Activated naive CD4-positive, alpha-beta T cell treated with Interleukin-2 at 50 U/mL for 16 hours (primary cell): ENCODE results near the gene PDCD11.
"Not testable (repeated sequence)": the region's sequence is repeated elsewhere in the genome, so short reads cannot be mapped to it uniquely, and the experiment has no call there.

Source experiments
- DNase-seq: peaks from one replicate; pipeline ENCODE4 v3.0.0-alpha.2; 2020

PDCD11 gene

DNA sequence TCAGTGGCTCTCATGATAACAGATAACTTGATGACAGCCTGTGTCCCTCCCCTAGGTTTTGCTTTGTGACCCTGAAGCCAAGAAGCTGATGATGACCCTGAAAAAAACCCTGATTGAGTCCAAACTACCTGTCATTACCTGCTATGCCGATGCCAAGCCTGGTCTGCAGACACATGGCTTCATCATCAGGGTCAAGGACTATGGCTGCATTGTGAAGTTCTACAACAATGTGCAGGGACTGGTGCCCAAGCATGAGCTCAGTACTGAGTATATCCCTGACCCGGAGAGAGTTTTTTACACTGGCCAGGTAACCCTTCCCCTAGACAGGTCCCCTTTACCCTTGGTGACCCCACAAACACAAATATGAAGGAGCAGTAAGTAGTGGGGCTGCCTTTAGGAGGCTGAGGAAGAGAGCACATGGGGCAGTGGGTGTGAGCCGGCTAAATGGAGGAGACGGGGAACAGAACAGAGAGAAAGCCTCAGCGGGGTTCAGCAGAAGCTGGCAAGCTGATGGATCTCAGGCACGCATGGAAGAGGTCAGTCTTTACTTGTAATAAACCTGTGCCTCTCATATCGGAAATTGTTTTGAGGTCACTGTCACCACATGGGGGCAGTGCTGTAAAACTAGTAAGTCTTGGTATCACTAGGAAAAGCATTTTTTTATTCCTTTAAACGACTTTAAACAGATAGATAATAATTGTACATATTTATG lies 20.2 kb downstream of the PDCD11 start:
- peak; percentile 43 for DNase-seq

DNA sequence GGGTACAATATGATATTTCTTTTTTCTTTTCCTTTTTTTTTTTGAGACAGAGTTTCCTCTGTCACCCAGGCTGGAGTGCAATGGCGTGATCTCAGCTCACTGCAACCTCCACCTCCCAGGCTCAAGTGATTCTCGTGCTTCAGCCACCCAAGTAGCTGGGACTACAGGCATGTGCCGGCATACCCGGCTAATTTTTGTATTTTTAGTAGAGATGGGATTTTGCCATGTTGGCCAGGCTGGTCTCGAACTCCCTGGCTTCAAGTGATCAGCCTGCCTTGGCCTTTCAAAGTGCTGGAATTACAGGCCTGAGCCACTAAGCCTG lies 20.7 kb downstream of the PDCD11 start:
- DNase-seq, result not testable (repeated sequence)

DNA sequence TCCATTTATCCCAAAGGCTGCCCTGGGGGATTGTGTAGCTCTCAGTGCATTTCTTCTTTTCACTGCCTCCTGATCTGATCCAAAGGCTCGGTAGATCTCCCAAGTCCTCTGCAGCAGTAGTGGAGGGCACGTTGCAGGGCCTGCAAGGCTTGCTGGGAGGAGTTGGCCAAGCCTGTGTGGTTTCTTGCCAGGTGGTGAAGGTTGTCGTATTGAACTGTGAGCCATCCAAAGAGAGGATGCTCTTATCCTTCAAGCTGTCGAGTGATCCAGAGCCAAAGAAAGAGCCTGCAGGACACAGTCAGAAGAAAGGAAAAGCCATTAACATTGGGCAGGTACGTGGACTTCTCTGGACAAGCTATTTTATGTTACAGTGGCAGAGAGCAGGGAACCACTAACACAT lies 21.2 kb downstream of the PDCD11 start:
- no peak for DNase-seq

DNA sequence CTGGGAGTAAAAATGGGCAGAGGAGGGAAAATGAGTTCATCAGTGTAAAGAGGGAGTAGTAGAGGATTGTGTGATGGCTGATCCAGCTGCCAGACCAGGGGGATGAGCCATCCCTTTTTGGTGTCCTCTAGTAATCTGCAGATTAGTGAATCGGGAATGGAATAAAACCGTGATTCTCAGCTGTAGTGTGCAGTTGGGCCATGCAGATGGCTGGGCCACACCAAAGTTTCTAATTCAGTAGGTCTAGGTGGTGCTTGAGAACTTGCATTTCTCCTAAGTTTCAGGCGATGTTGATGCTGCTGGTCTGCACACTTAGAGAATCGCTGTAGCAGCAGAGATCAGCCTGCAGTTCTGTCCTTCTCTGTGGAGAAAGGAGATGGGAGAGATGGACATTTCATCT lies 22.7 kb downstream of the PDCD11 start:
- DNase-seq, result no peak

DNA sequence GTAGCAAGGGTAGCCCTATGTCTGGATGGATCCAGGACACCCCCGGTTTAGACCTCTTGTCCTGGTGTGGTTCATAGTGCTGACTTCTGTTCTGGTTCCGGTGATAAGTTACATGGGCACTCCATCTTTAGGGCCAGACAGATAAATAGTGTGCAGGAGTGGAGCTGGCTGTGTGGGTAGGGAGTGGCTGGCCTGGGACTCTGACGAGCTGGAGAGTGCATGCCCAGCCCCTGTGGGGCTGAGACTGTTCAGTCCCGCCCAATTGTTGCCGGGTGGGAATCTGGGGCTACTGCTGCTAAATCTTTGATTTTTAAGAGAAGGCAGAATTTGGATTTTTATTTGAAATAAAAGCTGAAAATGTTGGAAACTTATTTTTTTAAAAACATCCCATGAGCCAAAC lies 27.3 kb downstream of the PDCD11 start:
- no peak for DNase-seq

DNA sequence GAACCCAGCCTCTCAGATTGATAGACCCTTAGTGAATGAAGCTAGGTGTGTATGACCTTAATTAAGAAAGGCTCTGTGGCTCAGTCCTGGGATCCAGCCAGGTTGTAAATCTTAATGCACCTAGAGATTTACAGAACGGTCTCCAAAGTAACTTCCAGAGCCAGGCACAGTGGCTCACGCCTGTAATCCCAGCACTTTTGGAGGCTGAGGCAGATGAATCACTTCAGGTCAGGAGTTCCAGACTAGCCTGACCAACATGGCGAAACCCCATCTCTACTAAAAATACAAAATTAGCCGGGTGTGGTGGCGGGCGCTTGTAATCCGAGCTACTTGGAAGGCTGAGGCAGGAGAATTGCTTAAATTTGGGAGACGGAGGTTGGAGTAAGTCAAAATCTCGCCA lies 31.4 kb downstream of the PDCD11 start:
- no peak for DNase-seq

DNA sequence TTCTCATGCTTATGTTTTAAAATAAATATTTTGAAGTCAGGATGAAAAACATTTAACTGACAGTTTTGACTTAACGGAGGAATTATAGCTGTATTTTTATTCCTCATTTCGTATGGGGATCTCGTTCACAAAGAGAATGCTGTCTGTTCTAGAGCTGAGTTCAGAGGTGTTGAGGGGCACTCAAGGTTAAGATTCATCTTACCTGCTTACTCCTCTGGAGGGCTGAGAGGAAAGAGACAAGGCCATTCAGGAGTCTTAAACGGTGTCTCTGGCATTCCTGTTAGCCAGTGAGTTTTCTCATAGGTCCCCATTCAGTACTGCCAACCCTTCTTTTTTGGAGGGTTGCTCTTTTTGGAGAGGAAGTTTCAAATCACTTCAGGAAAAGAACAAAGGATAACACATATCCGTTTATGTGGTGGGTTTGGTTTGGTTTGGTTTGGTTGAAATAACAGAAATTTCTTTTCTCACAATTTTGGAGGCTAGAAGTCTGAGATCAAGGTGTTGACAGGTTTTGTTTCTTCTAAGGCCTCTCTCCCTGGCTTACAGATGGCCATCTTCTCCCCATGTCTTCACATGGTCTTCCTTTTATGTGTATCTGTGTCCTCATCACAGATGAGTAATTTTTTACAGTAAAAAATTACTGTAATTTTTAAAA lies 32.7 kb downstream of the PDCD11 start:
- no peak for DNase-seq

DNA sequence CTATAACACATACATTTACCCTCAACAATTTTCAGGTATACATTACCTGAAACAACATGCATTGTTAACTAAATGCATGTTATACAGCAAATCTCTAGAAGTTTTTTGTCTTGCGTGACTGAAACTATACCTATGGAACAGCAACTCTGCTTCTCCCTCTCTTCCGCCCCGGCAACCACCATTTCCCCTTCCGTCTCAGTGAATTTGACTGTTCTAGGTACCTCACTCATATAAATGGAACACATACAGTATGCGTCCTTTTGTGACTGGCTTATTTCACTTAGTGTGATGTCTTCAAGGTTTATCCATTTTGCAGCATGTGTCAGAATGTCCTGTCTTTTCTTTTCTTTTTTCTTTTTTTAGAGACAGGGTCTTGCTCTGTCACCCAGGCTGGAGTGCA lies 33.2 kb downstream of the PDCD11 start:
- no peak for DNase-seq

DNA sequence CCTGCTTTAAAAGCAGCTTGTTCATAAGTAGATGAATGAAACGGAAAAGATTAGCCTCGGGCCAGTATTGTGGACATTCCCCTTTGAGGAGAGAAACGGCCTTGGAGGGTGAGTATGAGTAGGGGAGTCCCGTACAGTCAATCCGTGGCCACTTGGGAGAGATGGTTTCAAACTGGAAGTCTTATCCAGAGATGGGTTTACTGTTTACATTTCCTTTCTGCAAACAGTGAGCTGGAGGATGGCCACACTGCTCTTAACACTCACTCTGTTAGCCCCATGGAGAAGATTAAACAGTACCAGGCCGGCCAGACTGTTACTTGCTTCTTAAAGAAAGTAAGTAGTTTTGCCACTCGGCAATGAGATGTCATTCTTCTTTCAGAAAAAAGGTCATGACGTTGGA lies 35.5 kb downstream of the PDCD11 start:
- no peak for DNase-seq

DNA sequence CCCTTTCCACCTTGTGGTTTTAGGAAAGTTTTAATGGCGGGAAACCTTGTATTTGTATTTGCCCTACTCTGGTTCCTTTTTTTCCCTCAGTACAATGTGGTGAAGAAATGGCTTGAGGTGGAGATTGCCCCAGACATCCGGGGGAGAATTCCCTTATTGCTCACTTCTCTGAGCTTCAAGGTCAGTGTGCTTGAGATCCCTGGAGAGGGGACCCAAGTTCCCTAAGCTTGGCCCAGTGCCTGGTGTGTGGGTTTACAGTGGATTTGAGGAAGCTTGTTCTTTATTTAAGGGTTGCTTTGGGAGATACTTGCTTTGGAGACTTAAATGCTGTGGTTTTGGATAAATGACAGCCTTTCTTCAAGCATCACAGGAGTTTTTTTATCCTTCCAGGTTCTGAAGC lies 37.4 kb downstream of the PDCD11 start:
- DNase-seq, result no peak

DNA sequence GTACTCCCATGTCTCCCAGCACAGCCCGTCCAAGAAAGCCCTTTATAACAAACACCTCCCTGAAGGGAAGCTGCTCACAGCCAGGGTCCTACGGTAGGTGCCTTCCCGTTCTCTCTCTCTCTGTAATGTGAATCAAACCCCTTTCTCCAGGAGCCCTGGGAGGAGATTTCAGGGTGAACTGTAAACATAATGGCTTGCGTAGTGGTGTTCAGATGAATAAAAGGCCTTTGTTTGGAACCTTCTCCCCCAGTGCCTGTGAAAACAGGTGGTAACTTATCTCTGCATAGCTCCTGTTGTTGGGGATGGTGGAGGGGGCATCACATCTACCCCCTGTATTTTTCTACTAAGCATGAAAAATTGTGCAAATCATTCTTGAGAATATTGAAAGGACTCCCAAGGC lies 43.4 kb downstream of the PDCD11 start:
- DNase-seq, result no peak

DNA sequence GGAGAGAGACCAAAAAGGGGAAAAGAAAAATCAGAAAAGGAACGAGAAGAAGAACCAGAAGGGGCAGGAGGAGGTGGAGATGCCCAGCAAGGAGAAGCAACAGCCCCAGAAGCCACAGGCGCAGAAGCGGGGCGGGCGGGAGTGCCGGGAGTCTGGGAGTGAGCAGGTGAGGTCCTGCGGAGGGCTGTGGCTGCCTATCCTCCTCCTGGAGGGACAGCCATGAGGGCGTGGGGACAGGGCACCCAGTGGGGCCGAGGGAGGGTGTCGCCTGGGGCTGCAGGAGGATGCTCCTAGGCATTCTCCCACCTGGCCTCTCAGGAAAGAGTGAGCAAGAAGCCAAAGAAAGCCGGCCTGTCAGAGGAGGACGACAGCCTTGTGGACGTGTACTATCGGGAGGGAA lies 44.0 kb downstream of the PDCD11 start:
- no peak for DNase-seq

DNA sequence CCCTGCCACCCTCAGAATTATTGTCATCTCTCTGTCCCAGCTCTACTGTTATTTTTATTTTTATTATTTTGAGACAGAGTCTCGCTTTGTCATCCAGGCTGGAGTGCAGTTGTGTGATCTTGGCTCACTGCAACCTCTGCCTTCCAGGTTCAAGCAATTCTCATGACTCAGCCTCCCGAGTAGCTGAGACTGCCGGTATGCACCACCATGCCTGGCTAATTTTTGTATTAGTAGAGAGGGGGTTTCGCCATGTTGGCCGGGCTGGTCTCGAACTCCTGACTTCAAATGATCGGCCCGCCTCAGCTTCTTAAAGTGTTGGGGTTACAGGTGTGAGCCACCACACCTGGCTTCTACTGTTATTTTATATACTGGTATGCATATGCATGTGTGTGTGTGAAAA lies 44.8 kb downstream of the PDCD11 start:
- DNase-seq, result no peak

DNA sequence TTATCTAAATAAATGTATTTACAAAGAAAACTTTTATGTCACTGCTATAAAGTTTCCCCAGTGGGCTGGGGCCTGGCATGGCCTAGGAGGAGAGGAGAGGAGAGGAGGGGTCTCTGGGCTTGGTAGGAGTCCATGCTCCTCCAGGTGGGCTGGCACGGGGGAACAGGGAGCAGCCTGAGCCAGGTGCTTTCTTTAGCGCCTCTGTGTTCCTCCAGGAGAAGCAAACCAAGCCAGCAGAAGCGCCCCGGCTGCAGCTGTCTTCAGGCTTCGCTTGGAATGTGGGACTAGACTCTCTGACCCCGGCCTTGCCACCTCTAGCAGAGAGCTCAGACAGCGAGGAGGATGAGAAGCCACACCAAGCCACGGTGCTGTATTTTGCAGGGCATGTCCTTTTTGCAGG lies 45.2 kb downstream of the PDCD11 start:
- no peak for DNase-seq

DNA sequence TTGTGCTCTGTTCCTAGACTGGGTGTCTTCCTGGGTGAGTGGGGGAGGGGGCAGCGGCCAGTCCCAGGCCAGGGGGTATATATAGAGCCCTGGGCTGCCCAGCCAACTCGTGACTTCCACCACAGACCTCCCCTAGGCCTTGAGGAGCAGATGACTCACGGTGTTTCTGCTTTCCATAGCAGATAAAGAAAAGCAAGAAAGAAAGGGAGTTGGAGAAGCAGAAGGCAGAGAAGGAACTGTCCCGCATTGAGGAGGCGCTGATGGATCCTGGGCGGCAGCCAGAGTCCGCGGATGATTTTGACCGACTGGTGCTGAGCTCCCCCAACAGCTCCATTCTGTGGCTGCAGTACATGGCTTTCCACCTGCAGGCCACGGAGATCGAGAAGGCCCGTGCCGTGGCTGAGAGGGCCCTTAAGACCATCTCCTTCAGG lies 45.6 kb downstream of the PDCD11 start:
- no peak for DNase-seq

DNA sequence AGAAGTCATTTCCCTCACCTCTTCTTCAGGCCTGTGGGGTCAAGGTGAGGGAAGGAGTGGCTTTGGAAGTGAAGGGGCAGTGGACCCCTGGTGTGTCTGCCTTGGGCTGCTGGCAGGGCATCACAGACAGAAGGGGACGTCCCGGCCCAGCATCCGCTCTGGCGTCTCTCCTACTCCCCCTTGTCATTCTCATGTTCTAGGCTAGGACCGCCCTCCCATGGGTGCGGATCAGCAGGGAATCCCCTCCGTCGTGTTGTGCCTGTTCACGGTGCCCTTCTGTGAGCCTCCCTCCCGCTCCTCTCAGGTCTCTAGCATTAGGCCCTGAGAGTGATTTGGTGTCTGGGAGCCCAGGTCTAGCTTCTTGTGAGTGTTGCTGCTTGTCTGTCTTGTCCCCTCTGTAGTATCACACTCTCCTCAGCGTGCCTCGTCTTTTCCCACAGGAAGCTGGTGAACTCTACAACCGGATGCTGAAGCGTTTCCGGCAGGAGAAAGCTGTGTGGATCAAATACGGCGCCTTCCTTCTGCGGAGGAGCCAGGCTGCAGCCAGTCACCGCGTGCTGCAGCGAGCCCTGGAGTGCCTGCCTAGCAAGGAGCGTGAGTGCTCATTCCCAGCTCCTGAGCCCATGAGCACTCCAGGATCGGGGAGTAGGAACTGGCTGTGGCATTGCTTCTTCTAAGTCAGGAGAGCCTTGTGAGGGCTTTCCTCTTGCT lies 47.2 kb downstream of the PDCD11 start:
- DNase-seq, result no peak

DNA sequence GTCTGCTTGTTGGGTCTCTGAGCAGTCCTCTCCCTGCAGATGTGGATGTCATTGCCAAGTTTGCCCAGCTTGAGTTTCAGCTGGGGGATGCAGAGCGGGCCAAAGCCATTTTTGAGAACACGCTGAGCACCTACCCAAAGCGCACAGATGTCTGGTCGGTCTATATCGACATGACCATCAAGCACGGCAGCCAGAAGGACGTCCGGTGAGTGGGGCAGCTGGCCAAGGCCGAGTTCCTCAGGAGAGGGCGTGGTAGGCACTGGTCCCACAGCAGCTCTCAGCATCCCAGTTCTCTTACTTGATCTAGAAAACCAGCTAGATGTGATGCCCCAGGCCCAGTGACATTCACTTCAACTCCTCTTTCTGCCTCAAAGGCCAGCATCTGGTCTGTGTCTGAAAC lies 48.1 kb downstream of the PDCD11 start:
- DNase-seq, result no peak

DNA sequence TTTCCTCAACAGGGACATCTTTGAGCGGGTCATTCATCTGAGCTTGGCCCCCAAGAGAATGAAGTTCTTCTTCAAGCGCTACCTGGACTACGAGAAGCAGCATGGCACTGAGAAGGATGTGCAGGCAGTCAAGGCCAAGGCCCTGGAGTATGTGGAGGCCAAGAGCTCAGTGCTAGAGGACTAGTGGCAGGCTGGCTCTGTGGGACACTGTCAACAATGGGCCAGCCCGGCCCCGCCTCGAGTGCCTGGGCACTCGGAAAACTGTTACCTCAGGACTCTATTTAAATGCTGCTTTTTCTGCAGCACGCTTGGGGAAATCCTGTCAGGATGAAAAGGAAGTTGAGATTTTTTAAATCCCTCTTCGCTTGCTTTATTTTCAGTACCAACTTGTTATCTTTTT lies 48.9 kb downstream of the PDCD11 start:
- DNase-seq, result no peak

DNA sequence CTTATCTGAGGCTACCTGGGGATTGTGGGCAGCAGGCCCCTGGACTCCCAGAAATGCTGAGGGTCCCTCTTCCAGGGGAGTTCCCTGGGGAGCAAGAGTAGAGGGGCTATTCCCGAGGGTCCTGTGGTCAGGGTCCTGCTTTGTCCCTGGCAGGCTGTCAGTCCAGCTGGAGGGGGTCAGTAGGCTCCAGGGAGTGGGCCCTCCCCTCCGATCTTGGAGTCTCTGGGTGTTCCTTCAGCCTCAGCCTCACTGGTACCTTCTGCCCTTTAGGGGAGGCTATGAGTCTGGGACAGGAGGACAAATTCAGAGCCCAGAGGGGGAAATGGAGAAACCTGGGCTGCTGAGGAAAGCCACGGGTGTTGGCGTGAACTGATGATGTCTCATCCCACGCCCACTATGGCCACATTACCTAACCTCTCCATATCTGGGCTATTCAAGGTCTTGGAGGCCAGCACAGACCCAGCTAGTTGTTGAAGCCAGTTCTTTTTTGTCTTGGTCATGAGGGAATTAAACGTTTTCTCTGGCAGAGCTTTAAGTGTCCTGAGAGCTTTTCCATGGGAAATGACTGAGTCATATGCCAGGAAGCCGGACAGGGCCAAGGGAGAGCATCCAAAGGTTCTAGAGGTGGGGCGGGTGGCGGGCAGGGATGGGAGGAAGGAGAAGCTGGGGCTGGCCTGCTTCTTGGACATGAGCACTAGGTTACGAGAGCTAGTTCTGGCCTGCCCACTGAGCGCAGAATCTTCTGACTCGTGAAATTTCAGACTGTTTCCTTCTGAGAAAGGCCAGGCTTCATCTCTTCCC lies 49.5 kb downstream of the PDCD11 start:
- no peak for DNase-seq

DNA sequence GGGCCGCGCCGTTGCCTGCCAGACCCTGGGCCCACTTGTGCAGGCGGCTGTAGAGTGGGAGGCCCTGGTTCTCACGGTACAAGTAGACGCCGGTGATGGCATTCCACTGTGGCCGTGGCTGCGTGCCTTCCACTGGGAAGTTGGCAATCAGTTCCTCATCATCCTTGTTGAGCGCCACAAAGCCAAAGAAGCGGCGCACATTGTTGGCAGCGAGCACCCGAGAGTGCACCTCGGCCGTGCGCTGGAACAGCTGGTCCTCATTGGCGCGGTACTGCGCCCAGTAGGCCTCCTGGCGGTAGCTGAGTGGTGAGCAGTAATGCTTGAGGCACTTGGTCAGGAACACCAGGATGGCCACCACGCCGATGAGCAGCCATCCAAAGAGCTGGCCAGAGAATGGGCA lies 50.8 kb downstream of the PDCD11 start:
- DNase-seq, result no peak

DNA sequence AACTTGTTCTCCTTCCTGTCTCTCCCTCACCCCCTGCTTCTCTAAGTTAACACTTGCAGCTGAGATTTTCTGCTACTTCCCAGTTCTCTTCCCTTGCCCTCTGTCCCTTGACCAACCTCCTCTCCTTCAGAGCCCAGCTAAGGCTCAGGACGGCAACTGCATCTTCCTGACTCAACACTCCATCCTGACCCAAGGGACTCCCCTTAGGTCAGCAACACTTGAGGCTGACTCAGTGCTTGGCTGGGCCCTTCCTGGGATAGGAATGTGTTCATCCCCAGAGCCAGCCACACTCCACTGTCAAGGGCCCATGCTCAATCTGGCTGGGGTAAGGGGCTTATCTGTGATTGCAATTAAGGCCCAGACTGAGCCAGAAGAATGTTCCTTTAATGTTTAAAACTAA lies 52.3 kb downstream of the PDCD11 start:
- DNase-seq, result no peak

DNA sequence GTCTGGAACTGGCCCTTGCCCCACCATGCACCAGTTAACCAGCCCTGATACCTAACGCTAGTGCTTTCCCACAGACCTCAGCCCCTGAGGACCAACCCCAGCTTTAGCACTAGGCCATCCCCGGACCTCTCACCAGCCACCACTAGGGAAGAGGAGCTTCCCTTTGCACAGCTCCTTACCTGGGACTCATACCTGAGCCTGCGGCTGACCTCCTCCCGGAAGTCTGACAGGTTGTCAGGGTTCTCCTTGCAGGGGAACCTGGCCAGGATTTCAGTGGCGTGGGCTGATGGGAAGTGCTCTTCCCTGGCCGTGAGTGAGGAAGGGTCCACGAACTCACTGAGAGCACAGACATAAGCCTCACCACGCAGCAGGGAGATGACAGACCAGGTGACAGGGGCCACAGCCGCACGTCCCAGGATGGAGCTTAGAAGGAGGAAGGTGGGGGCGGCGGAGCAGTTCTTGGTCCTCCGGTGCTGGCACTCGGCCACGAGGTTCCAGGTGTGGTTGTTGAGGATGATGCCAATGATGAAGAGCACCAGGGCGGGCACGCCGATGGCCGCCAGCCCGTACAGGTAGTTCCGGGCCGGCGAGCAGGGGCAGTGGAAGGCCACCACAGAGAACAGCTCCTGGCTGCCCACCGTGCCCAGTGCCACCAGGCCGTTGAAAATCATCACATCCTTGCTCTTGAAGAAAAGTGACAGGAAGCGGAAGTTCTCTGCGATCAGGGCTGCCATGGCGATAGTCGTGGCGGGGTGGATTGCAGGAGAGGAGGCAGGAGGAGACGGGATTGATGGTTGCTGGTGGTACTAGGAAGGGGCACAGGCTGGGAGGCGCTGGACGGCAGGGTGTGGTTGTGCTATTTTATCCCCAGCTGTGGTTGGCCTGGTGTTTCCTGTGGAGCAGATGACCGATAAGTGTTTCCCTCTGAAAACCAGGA lies 53.0 kb downstream of the PDCD11 start:
- no peak for DNase-seq
